Activated T-cell treated with anti-CD3 and anti-CD28 coated beads for 1 hour (primary cell): ENCODE data around the gene NFASC.

Source experiments
- DNase-seq: peaks from one replicate; pipeline ENCODE4 v3.0.0-alpha.2; 2020; ENCODE audit warnings: low read depth

NFASC gene

GRCh38 chr1:204870160-204870912, at the start of gene NFASC:
TSS of gene NFASC (plus strand) at chr1:204870862. CDS start at chr1:204944316, 73,454 bp downstream.
- no peak for DNase-seq

- no peak for DNase-seq
These were observed 49.2 kb upstream of the NFASC start for GRCh38 chr1:204821476-204821875.

- DNase-seq: no peak
These were observed 48.7 kb upstream of the NFASC start for GRCh38 chr1:204821924-204822323.

GRCh38 chr1:204826970-204827369, 43.7 kb upstream of the NFASC start:
- no peak for DNase-seq

- peak; percentile 3 for DNase-seq
These were observed 42.3 kb upstream of the NFASC start for GRCh38 chr1:204828352-204828850.

- no peak for DNase-seq
These were observed 41.4 kb upstream of the NFASC start for GRCh38 chr1:204829133-204829825.

GRCh38 chr1:204830747-204831146, 39.9 kb upstream of the NFASC start:
- DNase-seq: no peak

GRCh38 chr1:204831186-204831585, 39.5 kb upstream of the NFASC start:
- no peak for DNase-seq

- no peak for DNase-seq
These were observed 36.3 kb upstream of the NFASC start for GRCh38 chr1:204834336-204834735.

GRCh38 chr1:204834752-204835151, 35.9 kb upstream of the NFASC start:
- DNase-seq: no peak

- DNase-seq: no peak
These were observed 34.9 kb upstream of the NFASC start for GRCh38 chr1:204835737-204836136.

GRCh38 chr1:204836856-204837255, 33.8 kb upstream of the NFASC start:
- no peak for DNase-seq

- DNase-seq: no peak
These were observed 33.1 kb upstream of the NFASC start for GRCh38 chr1:204837440-204838084.

- no peak for DNase-seq
These were observed 29.3 kb upstream of the NFASC start for GRCh38 chr1:204841316-204841715.

- no peak for DNase-seq
These were observed 28.9 kb upstream of the NFASC start for GRCh38 chr1:204841798-204842197.

GRCh38 chr1:204842369-204842768, 28.3 kb upstream of the NFASC start:
- no peak for DNase-seq

GRCh38 chr1:204842892-204843291, 27.8 kb upstream of the NFASC start:
- DNase-seq: no peak

- no peak for DNase-seq
These were observed 24.1 kb upstream of the NFASC start for GRCh38 chr1:204846546-204846945.

GRCh38 chr1:204848579-204848978, 22.1 kb upstream of the NFASC start:
- DNase-seq: no peak

GRCh38 chr1:204852854-204853253, 17.8 kb upstream of the NFASC start:
- DNase-seq: no peak

GRCh38 chr1:204853436-204853835, 17.2 kb upstream of the NFASC start:
- DNase-seq: no peak

GRCh38 chr1:204854286-204854685, 16.4 kb upstream of the NFASC start:
- no peak for DNase-seq

- no peak for DNase-seq
These were observed 12.3 kb upstream of the NFASC start for GRCh38 chr1:204858363-204858821.
